GM12878 (cell line): ENCODE results near the gene DDR2. TPM values are rescaled to one million over a fixed set of nuclear protein-coding genes. Genes with fewer than 3 reads are reported as not detected.

Source experiments
- ASH2L ChIP-seq: fragments of 300-600, 200-600 bp; sonication (generic); IDR thresholded peaks from 2 replicates; pipeline ENCODE4 v1.6.1; 2017; ENCODE audit warnings: low read depth, mild to moderate bottlenecking, borderline replicate concordance
- ATF7 ChIP-seq: fragments of 450-650 bp; IDR thresholded peaks from 2 replicates; pipeline ENCODE4 v1.6.1; 2016; ENCODE audit warnings: low read depth, mild to moderate bottlenecking
- BCLAF1 ChIP-seq: fragments of 450-650 bp; IDR thresholded peaks from 2 replicates; pipeline ENCODE4 v1.6.1; 2017; ENCODE audit warnings: antibody characterized with exemption, mild to moderate bottlenecking, moderate library complexity
- CBX5 ChIP-seq: sonication (generic); IDR thresholded peaks from 2 replicates; pipeline ENCODE4 v1.6.1; 2016; ENCODE audit warnings: low read depth, moderate library complexity, mild to moderate bottlenecking, inconsistent platforms
- CEBPB ChIP-seq, 2 experiments: fragments of 150-350 bp in 1 of 2; IDR thresholded peaks; 2 replicates each; pipeline ENCODE4 v1.6.1; 2012 to 2014; ENCODE audit warnings: low read depth in 2 of 2, low read length in 2 of 2, borderline replicate concordance in 1 of 2, inconsistent platforms in 1 of 2
- CHD1 ChIP-seq: IDR thresholded peaks from 2 replicates; pipeline ENCODE4 v1.6.1; 2012; ENCODE audit warnings: low read depth, low read length, improper control_type of control experiment
- CREB1 ChIP-seq: IDR thresholded peaks from 2 replicates; pipeline ENCODE4 v1.6.1; 2012; ENCODE audit warnings: low read depth, mild to moderate bottlenecking, inconsistent platforms
- E2F4 ChIP-seq: IDR thresholded peaks from 2 replicates; pipeline ENCODE4 v1.6.1; 2012; ENCODE audit warnings: low read depth, low read length, improper control_type of control experiment
- GATAD2B ChIP-seq: fragments of 450-650 bp; conservative IDR thresholded peaks from 2 replicates; pipeline ENCODE4 v1.6.1; 2017; ENCODE audit warnings: low read depth, mild to moderate bottlenecking, moderate library complexity
- IKZF2 ChIP-seq, 2 experiments: fragments of 450-650 bp; IDR thresholded peaks; 2 replicates each; pipeline ENCODE4 v1.6.1; 2017; ENCODE audit warnings: mild to moderate bottlenecking in 2 of 2, moderate library complexity in 2 of 2
- JUNB ChIP-seq: IDR thresholded peaks from 2 replicates; pipeline ENCODE4 v1.6.1; 2016; ENCODE audit warnings: antibody characterized with exemption, mild to moderate bottlenecking
- KLF5 ChIP-seq: fragments of 450-650 bp; IDR thresholded peaks from 2 replicates; pipeline ENCODE4 v1.6.1; 2014; ENCODE audit warnings: mild to moderate bottlenecking; ENCODE audit not compliant: partially characterized antibody
- NFYA ChIP-seq: IDR thresholded peaks from 2 replicates; pipeline ENCODE4 v1.6.1; 2011; ENCODE audit warnings: low read depth, mild to moderate bottlenecking, low read length, improper control_type of control experiment, borderline replicate concordance
- PBX3 ChIP-seq: IDR thresholded peaks from 2 replicates; pipeline ENCODE4 v1.6.1; 2011; ENCODE audit warnings: mild to moderate bottlenecking, low read depth, low read length, moderate library complexity; ENCODE audit not compliant: insufficient replicate concordance
- RAD21 ChIP-seq: IDR thresholded peaks from 2 replicates; pipeline ENCODE4 v1.6.1; 2011; ENCODE audit warnings: mild to moderate bottlenecking, low read depth, low read length, moderate library complexity; ENCODE audit not compliant: insufficient read depth
- RELA ChIP-seq: fragments of 450-650 bp; IDR thresholded peaks from 2 replicates; pipeline ENCODE4 v1.8.0; 2014; ENCODE audit warnings: borderline replicate concordance; ENCODE audit not compliant: partially characterized antibody
- RFX5 ChIP-seq: IDR thresholded peaks from 2 replicates; pipeline ENCODE4 v1.6.1; 2011; ENCODE audit warnings: low read depth, low read length, improper control_type of control experiment
- SRF ChIP-seq, 2 experiments: IDR thresholded peaks; 2 replicates each; pipeline ENCODE4 v1.6.1; 2011; ENCODE audit warnings: low read depth in 2 of 2, low read length in 2 of 2, mild to moderate bottlenecking in 1 of 2, moderate library complexity in 1 of 2
- TBL1XR1 ChIP-seq: IDR thresholded peaks from 2 replicates; pipeline ENCODE4 v1.6.1; 2012; ENCODE audit warnings: low read depth, low read length, improper control_type of control experiment
- USF1 ChIP-seq: IDR thresholded peaks from 2 replicates; pipeline ENCODE4 v1.6.1; 2011; ENCODE audit warnings: borderline replicate concordance, low read depth, mild to moderate bottlenecking, moderate library complexity, mixed read lengths, low read length; ENCODE audit not compliant: insufficient read depth; ENCODE audit errors: extremely low read length
- ZBTB40 ChIP-seq: fragments of 450-650 bp; IDR thresholded peaks from 2 replicates; pipeline ENCODE4 v1.6.1; 2016; ENCODE audit warnings: mild to moderate bottlenecking, moderate library complexity, borderline replicate concordance
- ZNF217 ChIP-seq: fragments of 450-650 bp; IDR thresholded peaks from 2 replicates; pipeline ENCODE4 v1.6.1; 2017; ENCODE audit warnings: antibody characterized with exemption, mild to moderate bottlenecking
- polyA plus RNA-seq, 11 experiments: library from polyadenylated mRNA; depleted of rRNA in 4 of 11; unstranded in 6 of 11; stranded (reverse) in 5 of 11; fragments of >200 nt; fragmentation: Nextera tagmentation in 4 of 11; fragmentation: Illumina TruSeq in 1 of 11; extraction: Ambion mirVana in 4 of 11; extraction: Trizol in 1 of 11; gene quantifications; 1 replicate in 1 of 11; 2 replicates in 10 of 11; pipeline versions ENCODE4 v1.2.1 to v1.2.3, GENCODE V29; 2011 to 2016; ENCODE audit warnings: inconsistent platforms in 2 of 11, missing spikeins in 2 of 11, low read depth in 1 of 11
- total RNA-seq, 4 experiments: library from RNA; depleted of rRNA in 3 of 4; stranded (reverse); fragments of >200 nt in 3 of 4; fragmentation: Illumina TruSeq in 1 of 4; extraction: Trizol in 1 of 4; gene quantifications; 2 replicates each; pipeline versions ENCODE4 v1.2.1 to v1.2.3, GENCODE V29; 2013 to 2021

Gene DDR2
- total and polyA plus RNA-seq, 10 of the 15 experiments (the other 5 are each of a cell fraction or from before 2014, with no cell fraction given) = 1.9 to 8.8 (median 5.5) TPM

GRCh38 chr1:162639718-162640117 lies 7.5 kb downstream of the DDR2 start (continued):
- TF ChIP-seq PBX3 (no peak), NFYA (no peak), CEBPB (IDR thresholded peaks at IDR 0.05; ENCODE audit: borderline replicate concordance in 1 of 2, low read depth in 2 of 2, low read length in 2 of 2) (no peak), USF1 (no peak), BCLAF1 (no peak), SRF (IDR thresholded peaks at IDR 0.05; ENCODE audit: low read depth in 2 of 2, low read length in 2 of 2) (no peak), RELA (no peak), KLF5 (no peak), IKZF2 (IDR thresholded peaks at IDR 0.05) (peak; percentile 87 to 89), CHD1 (no peak), RFX5 (no peak), ZBTB40 (no peak), JUNB (no peak), ATF7 (peak; percentile 73), CBX5 (no peak), ASH2L (no peak), E2F4 (no peak), CREB1 (no peak), RAD21 (no peak), TBL1XR1 (no peak), ZNF217 (no peak), GATAD2B (no peak)
